Right lobe of liver (tissue), 6 donors: ENCODE measurements around the gene RBM18. TPM values are rescaled to one million over a fixed set of nuclear protein-coding genes. Genes with fewer than 3 reads are reported as not detected.

Experiments
- ATAC-seq, 4 donors: fragments of 200-7000 bp; cut with Tn5 transposase; one replicate each; pipeline ENCODE4 v1.9.1; 2020; ENCODE audit warnings: mild to moderate bottlenecking in 4 of 4, moderate library complexity in 4 of 4
- DNase-seq, 3 donors: peaks; one replicate each; pipeline ENCODE4 v3.0.0-alpha.2; 2020
- H3K27ac ChIP-seq, 3 donors: fragments of 200-600 bp; one replicate each; pipeline ENCODE4 v1.8.0; 2022
- H3K27me3 ChIP-seq, 2 donors: fragments of 200-600 bp; one replicate each; pipeline ENCODE4 v1.8.0; 2022
- H3K36me3 ChIP-seq, 4 donors: fragments of 200-600 bp; sonication (generic) in 1 of 4; one replicate each; pipeline versions ENCODE4 v1.5.1 to v1.8.0; 2017 to 2022; ENCODE audit warnings: control low read depth in 1 of 4
- H3K4me1 ChIP-seq, 4 donors: fragments of 200-600 bp; sonication (generic) in 1 of 4; one replicate each; pipeline versions ENCODE4 v1.5.1 to v1.8.0; 2017 to 2022; ENCODE audit warnings: control low read depth in 1 of 4
- H3K4me3 ChIP-seq, 3 donors: fragments of 200-600 bp; one replicate each; pipeline ENCODE4 v1.8.0; 2022
- H3K9me3 ChIP-seq, 4 donors: fragments of 200-600 bp; sonication (generic) in 1 of 4; one replicate each; pipeline versions ENCODE4 v1.5.1 to v1.8.0; 2017 to 2022; ENCODE audit warnings: control low read depth in 1 of 4
- POLR2A ChIP-seq: fragments of 450-650 bp; IDR thresholded peaks from one replicate; pipeline ENCODE4 v1.6.1; 2017; ENCODE audit warnings: antibody characterized with exemption, mild to moderate bottlenecking
- WGBS: methylation state at CpG from one replicate; pipeline ENCODE4 v1.1.6; 2018; ENCODE audit warnings: low coverage, low lambda C conversion rate; ENCODE audit not compliant: insufficient coverage; ENCODE audit errors: missing lambda C conversion rate; 5-methylcytosine and 5-hydroxymethylcytosine counted together
- intact Hi-C, 2 donors: fragments of 100-400 bp; cut with DNase I; formaldehyde crosslinking; loops; one replicate each; pipeline versions ENCODE4 v1.11.2 to v1.14.1; 2022
- total RNA-seq, 6 experiments: library from RNA; depleted of rRNA in 2 of 6; stranded (reverse); fragments of >200 nt in 2 of 6; fragmentation: NEBNext Ultra II Directional in 3 of 6; extraction: Animal tissue kit (Norgen Biotek cat#: 25700) in 3 of 6; gene quantifications; one replicate each; pipeline versions ENCODE4 v1.1.0 to v1.2.4, GENCODE V29; 2016 to 2023
- TF ChIP-seq, protein P1 (sequence below), 4 donors: fragments of 200-600 bp in 3 of 4; fragments of 450-650 bp in 1 of 4; IDR thresholded peaks; one replicate each; pipeline versions ENCODE4 v1.5.1 to v1.8.0; 2016 to 2022; ENCODE audit warnings: antibody characterized with exemption in 4 of 4, mild to moderate bottlenecking in 2 of 4
- donor health status: DM: no; HTN: yes; CAD: no.
- donor health status: DM: no; HTN: no; CAD: no.
- donor health status: DM: no; HTN: no; CAD: no.
- donor health status: DM: no; HTN: yes; CAD: no.
- donor health status: DM: no; HTN: yes; CAD: no.

RBM18 gene
- total RNA-seq, 6 experiments from 2014 or later = 3.4 to 9.3 (median 8.7) TPM

DNA sequence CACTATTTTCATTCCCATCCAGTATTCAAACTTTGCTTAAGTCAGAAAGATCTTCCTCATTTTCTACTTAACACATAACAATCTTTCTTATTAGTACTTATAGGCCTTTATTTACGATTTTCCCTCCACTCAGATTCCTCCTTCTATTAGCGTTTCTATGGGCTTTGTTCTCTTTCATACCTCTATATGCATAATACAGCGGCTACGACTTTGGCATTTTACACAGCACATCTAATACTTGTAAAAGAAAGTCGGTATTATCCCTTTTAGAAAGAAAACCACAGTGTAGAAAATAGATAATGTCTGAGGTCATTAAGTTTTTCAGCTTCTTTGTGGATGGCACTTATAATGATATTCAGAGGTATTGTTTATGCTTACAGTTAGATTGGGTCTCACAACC lies 8.4 kb downstream of the RBM18 start:
- no peak overlapping the region for H3K4me3 ChIP-seq
- H3K4me1 ChIP-seq = peaks cover 0 to under 1% (median 0%) of the 10 kb centered on the region in 4 donors
- TF ChIP-seq POLR2A = no peak
- TF ChIP-seq, protein P1, sequence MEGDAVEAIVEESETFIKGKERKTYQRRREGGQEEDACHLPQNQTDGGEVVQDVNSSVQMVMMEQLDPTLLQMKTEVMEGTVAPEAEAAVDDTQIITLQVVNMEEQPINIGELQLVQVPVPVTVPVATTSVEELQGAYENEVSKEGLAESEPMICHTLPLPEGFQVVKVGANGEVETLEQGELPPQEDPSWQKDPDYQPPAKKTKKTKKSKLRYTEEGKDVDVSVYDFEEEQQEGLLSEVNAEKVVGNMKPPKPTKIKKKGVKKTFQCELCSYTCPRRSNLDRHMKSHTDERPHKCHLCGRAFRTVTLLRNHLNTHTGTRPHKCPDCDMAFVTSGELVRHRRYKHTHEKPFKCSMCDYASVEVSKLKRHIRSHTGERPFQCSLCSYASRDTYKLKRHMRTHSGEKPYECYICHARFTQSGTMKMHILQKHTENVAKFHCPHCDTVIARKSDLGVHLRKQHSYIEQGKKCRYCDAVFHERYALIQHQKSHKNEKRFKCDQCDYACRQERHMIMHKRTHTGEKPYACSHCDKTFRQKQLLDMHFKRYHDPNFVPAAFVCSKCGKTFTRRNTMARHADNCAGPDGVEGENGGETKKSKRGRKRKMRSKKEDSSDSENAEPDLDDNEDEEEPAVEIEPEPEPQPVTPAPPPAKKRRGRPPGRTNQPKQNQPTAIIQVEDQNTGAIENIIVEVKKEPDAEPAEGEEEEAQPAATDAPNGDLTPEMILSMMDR (IDR thresholded peaks at IDR 0.05) = no peak
- no peaks in the 10 kb centered on the region for H3K9me3 ChIP-seq
- H3K27ac ChIP-seq = no peak overlapping the region
- DNase-seq (no peak), ATAC-seq (no peak)
- intact Hi-C loops = no loop called here
- no peaks in the 10 kb centered on the region for H3K27me3 ChIP-seq
- 85% methylated on average over 5 of the region's 5 CpGs for WGBS
- H3K36me3 ChIP-seq = peaks cover 0 to 32% (median 16%) of the 10 kb centered on the region in 4 donors

DNA sequence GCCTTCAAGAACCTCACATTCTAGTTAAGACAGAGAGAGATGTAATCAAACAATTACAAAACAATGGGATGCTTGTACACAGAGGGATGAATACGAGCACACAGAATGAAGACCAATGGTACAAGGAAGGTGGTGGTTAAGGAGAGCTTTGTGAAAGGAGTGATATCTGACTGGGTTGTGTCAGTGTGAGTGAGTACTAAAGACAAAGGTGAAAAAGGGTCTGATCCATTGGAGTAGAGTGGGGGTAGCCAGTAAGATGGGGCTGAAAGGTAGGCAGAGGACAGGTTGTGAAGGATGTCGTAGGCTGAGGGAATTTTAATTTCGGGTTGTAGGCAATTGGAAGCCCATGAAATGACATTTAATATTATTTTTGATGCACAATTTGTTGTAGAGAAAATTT lies 9.9 kb downstream of the RBM18 start:
- H3K4me3 ChIP-seq = no peak overlapping the region
- H3K36me3 ChIP-seq = peaks cover 0 to 31% (median 17%) of the 10 kb centered on the region in 4 donors
- TF ChIP-seq, protein P1 (IDR thresholded peaks at IDR 0.05) = no peak
- TF ChIP-seq POLR2A = no peak
- 87% methylated on average over 3 of the region's 3 CpGs for WGBS
- no peaks in the 10 kb centered on the region for H3K4me1 ChIP-seq
- ATAC-seq (no peak), DNase-seq (no peak)
- intact Hi-C loops = no loop called here
- no peak overlapping the region for H3K27ac ChIP-seq
- no peaks in the 10 kb centered on the region for H3K9me3 ChIP-seq
- H3K27me3 ChIP-seq = no peaks in the 10 kb centered on the region

DNA sequence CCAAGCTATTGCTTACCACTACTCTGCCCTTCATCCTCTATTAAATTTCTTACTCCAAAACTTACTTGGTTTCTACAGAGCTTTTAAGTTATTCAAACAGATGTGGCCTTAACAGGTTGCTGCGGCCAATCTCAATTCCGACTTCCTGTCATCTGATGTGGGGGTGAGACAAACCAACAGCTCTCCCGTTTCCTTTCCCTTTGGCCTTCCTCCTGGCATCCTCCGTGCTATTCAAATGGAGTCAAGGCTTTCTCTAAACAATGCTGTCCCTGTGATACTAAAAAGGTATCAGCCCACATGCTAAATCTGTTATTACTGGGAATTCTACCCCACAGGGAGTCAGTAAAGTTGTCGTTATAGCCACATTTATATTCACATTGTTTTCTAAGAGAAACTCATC lies 11.8 kb downstream of the RBM18 start:
- DNase-seq = no peak
- Histone ChIP-seq H3K4me1 (no peaks in the 10 kb centered on the region), H3K27me3 (no peaks in the 10 kb centered on the region), H3K4me3 (no peak overlapping the region), H3K36me3 (peaks cover 0 to 26% (median 11%) of the 10 kb centered on the region in 4 donors), H3K9me3 (no peaks in the 10 kb centered on the region), H3K27ac (peak overlapping the region in 1 of 3 donors; percentile 9)
- ATAC-seq = peak in 3 of 4 donors; percentile 26 to 55 (median 34)
- TF ChIP-seq POLR2A = no peak
- TF ChIP-seq, protein P1 (IDR thresholded peaks at IDR 0.05) = no peak
- intact Hi-C loops = no loop called here
- WGBS = 84% methylated on average over 5 of the region's 5 CpGs

DNA sequence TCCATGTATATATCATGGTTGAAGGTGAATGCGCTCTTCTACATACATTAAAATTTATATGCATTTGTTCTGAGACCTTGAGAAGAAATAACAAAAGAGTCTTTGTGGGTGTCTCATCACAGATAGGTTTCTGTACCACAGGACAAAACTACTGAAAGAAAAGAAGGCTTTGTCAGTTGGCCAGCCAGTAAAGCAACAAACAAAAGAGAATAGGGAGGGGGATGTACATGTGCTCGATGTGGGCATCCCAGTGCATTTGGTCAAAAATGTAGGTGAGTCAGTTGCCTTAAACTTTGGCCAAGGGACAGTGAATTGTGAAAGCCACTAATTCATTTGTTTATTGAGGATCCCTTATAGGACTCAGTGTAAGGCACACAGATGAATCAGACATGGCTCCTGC lies 13.3 kb downstream of the RBM18 start:
- 93% methylated on average over 2 of the region's 2 CpGs for WGBS
- intact Hi-C loops = no loop called here
- DNase-seq (no peak), ATAC-seq (no peak)
- Histone ChIP-seq H3K27me3 (no peaks in the 10 kb centered on the region), H3K27ac (no peak overlapping the region), H3K36me3 (peaks cover 0 to 37% (median 17%) of the 10 kb centered on the region in 4 donors), H3K9me3 (no peaks in the 10 kb centered on the region), H3K4me1 (no peaks in the 10 kb centered on the region), H3K4me3 (no peak overlapping the region)
- TF ChIP-seq POLR2A = no peak
- TF ChIP-seq, protein P1 (IDR thresholded peaks at IDR 0.05) = no peak

DNA sequence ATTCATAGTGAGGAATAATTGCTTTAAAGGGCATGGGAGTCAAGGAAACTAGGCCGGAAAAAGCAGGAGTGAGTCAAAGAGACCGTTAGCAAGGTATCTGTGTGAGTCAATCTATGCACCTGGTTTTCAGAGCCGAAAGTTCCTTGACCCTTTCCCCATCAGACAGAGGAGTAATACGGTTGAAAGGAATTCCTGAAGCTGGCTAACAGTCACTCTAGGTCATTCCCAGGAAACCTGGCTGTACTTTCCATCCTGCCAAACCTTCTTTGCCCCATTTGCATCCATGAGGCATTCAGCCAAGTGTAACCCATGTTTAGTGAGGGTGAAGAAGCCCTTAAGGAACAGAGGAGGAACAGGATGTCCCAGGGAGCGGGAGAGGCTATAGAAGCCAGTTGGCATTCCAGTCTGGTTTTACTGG lies 16.2 kb downstream of the RBM18 start:
- ATAC-seq (no peak), DNase-seq (no peak)
- TF ChIP-seq, protein P1 (IDR thresholded peaks at IDR 0.05) = no peak
- no peak for TF ChIP-seq POLR2A
- Histone ChIP-seq H3K9me3 (no peaks in the 10 kb centered on the region), H3K36me3 (peaks cover 0 to 63% (median 29%) of the 10 kb centered on the region in 4 donors), H3K4me1 (no peaks in the 10 kb centered on the region), H3K4me3 (no peak overlapping the region), H3K27me3 (no peaks in the 10 kb centered on the region), H3K27ac (no peak overlapping the region)
- intact Hi-C loops = no loop called here
- WGBS = 89% methylated on average over 4 of the region's 5 CpGs
